ENCODE data around the gene EVA1B. TPM values are rescaled to one million over a fixed set of nuclear protein-coding genes. Genes with fewer than 3 reads are reported as not detected.

Gene EVA1B
- total RNA-seq, 1 donor from 2014 or later: 20.5 TPM

DNA sequence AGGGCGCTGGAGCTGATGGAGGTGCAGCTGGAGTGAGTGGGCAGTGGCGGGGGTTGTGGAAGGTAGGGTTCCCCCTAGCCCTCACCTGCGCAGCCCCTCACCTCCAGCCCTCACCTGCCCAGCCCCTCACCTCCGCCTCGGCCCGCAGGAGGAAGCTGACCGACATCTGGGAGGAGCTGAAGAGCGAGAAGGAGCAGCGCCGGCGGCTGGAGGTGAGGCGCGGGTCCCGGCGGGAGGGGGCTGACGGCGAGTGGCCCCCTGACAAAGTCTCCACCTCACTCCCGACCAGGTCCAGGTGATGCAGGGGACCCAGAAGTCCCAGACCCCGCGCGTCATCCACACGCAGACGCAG is 2.7 kb downstream of the EVA1B start:
- DNase-seq (ENCODE audit: low read depth) (no peak), FAIRE-seq (no peak)
- peaks cover 5% of the 10 kb centered on the region for H3K36me3 ChIP-seq (ENCODE audit: control insufficient read depth, insufficient read depth, low read length)
- TF ChIP-seq, protein P1, sequence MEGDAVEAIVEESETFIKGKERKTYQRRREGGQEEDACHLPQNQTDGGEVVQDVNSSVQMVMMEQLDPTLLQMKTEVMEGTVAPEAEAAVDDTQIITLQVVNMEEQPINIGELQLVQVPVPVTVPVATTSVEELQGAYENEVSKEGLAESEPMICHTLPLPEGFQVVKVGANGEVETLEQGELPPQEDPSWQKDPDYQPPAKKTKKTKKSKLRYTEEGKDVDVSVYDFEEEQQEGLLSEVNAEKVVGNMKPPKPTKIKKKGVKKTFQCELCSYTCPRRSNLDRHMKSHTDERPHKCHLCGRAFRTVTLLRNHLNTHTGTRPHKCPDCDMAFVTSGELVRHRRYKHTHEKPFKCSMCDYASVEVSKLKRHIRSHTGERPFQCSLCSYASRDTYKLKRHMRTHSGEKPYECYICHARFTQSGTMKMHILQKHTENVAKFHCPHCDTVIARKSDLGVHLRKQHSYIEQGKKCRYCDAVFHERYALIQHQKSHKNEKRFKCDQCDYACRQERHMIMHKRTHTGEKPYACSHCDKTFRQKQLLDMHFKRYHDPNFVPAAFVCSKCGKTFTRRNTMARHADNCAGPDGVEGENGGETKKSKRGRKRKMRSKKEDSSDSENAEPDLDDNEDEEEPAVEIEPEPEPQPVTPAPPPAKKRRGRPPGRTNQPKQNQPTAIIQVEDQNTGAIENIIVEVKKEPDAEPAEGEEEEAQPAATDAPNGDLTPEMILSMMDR (IDR thresholded peaks at IDR 0.05; ENCODE audit: insufficient read depth, low read length, severe bottlenecking): no peak
- H3K27me3 ChIP-seq (ENCODE audit: control insufficient read depth, insufficient read depth, low read length): no peaks in the 10 kb centered on the region
- no peak overlapping the region for H3K4me3 ChIP-seq (ENCODE audit: low read depth, low read length)

DNA sequence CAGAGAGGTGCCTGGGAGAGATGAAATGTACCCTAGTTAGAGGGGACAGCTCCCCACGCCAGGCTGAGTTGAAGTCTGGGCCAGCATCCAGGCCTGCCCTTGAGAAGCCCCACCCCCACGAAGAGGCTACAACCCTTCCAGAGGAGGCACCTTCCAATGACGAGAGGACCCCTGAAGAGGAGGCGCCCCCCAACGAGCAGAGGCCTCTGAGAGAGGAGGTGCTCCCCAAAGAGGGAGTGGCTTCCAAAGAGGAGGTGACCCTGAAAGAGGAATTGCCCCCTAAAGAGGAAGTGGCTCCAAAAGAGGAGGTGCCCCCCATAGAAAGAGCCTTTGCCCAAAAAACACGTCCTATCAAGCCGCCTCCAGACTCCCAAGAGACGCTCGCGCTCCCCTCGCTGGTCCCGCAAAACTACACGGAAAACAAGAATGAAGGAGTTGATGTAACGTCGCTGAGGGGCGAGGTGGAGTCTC is 3.1 kb downstream of the EVA1B start:
- no peak for FAIRE-seq
- no peak for DNase-seq (ENCODE audit: low read depth)
- Histone ChIP-seq H3K36me3 (ENCODE audit: control insufficient read depth, insufficient read depth, low read length) (peaks cover 6% of the 10 kb centered on the region), H3K4me3 (ENCODE audit: low read depth, low read length) (no peak overlapping the region), H3K27me3 (ENCODE audit: control insufficient read depth, insufficient read depth, low read length) (no peaks in the 10 kb centered on the region)
- TF ChIP-seq, protein P1 (IDR thresholded peaks at IDR 0.05; ENCODE audit: insufficient read depth, low read length, severe bottlenecking): no peak

- DNase-seq (ENCODE audit: low read depth) (no peak), FAIRE-seq (no peak)
- no peak overlapping the region for H3K4me3 ChIP-seq (ENCODE audit: low read depth, low read length)
- TF ChIP-seq, protein P1 (IDR thresholded peaks at IDR 0.05; ENCODE audit: insufficient read depth, low read length, severe bottlenecking): no peak
- H3K36me3 ChIP-seq (ENCODE audit: control insufficient read depth, insufficient read depth, low read length): peaks cover 9% of the 10 kb centered on the region
- H3K27me3 ChIP-seq (ENCODE audit: control insufficient read depth, insufficient read depth, low read length): no peaks in the 10 kb centered on the region
These were observed 14.0 kb downstream of the EVA1B start for GRCh38 chr1:36309397-36309796.

- no peak for DNase-seq (ENCODE audit: low read depth)
- Histone ChIP-seq H3K4me3 (ENCODE audit: low read depth, low read length) (peak overlapping the region; percentile 62), H3K27me3 (ENCODE audit: control insufficient read depth, insufficient read depth, low read length) (no peaks in the 10 kb centered on the region), H3K36me3 (ENCODE audit: control insufficient read depth, insufficient read depth, low read length) (peaks cover 13% of the 10 kb centered on the region)
- no peak for FAIRE-seq
- TF ChIP-seq, protein P1 (IDR thresholded peaks at IDR 0.05; ENCODE audit: insufficient read depth, low read length, severe bottlenecking): no peak
These were observed 15.7 kb downstream of the EVA1B start for GRCh38 chr1:36307601-36308330.

- TF ChIP-seq, protein P1 (IDR thresholded peaks at IDR 0.05; ENCODE audit: insufficient read depth, low read length, severe bottlenecking): no peak
- DNase-seq (ENCODE audit: low read depth) (peak; percentile 87), FAIRE-seq (no peak)
- no peaks in the 10 kb centered on the region for H3K27me3 ChIP-seq (ENCODE audit: control insufficient read depth, insufficient read depth, low read length)
- H3K36me3 ChIP-seq (ENCODE audit: control insufficient read depth, insufficient read depth, low read length): peaks cover 19% of the 10 kb centered on the region
- H3K4me3 ChIP-seq (ENCODE audit: low read depth, low read length): peak overlapping the region; percentile 62
These were observed 16.5 kb downstream of the EVA1B start for GRCh38 chr1:36306902-36307456.

Data from bronchial epithelial cell (primary cell).